Pancreas (tissue), 10 donors: ENCODE results near the gene SLC44A1. TPM values are rescaled to one million over a fixed set of nuclear protein-coding genes. Genes with fewer than 3 reads are reported as not detected.

Experiments used
- ATAC-seq, 4 donors: fragments of 200-7000 bp; cut with Tn5 transposase; one replicate each; pipeline versions ENCODE4 v1.8.0 to v1.9.1; 2020; ENCODE audit warnings: mild to moderate bottlenecking in 4 of 4, moderate library complexity in 4 of 4
- DNase-seq, 6 donors: peaks; one replicate each; pipeline ENCODE4 v3.0.0-alpha.2; 2020
- FAIRE-seq: peaks from 2 replicates; lab custom pipeline; 2012; peaks lifted over from hg19 to GRCh38; lab: Jason Lieb, UNC
- H3K27ac ChIP-seq, 4 donors: fragments of 200-600 bp; sonication (generic); 1 replicate in 3 of 4; 2 replicates in 1 of 4; pipeline versions ENCODE4 v1.5.0 to v1.8.0; 2020
- H3K27me3 ChIP-seq, 4 donors: fragments of 200-600 bp; one replicate each; pipeline ENCODE4 v1.8.0; 2021
- H3K36me3 ChIP-seq, 3 donors: fragments of 200-600 bp; sonication (generic) in 1 of 3; one replicate each; pipeline versions ENCODE4 v1.5.0 to v1.8.0; 2020 to 2021
- H3K4me1 ChIP-seq, 3 donors: fragments of 200-600 bp; one replicate each; pipeline ENCODE4 v1.8.0; 2021
- H3K4me3 ChIP-seq, 4 donors: fragments of 200-600 bp; sonication (generic) in 2 of 4; one replicate each; pipeline versions ENCODE4 v1.5.0 to v1.8.0; 2020 to 2021
- H3K9me3 ChIP-seq, 4 donors: fragments of 200-600 bp; one replicate each; pipeline ENCODE4 v1.8.0; 2021
- WGBS, 2 donors: extraction: QIAGEN DNeasy Blood & Tissue Kit; methylation state at CpG; one replicate each; pipeline ENCODE4 v1.1.7; 2013; 5-methylcytosine and 5-hydroxymethylcytosine counted together
- intact Hi-C, 3 donors: fragments of 100-400 bp; cut with DNase I; formaldehyde crosslinking; loops; one replicate each; pipeline versions ENCODE4 v1.11.1 to v1.14.2; 2022
- polyA plus RNA-seq, 2 donors: library from polyadenylated mRNA; stranded (reverse); fragments of 200-250 nt; gene quantifications; one replicate each; pipeline ENCODE4 v1.2.3, GENCODE V29; 2013
- total RNA-seq, 6 donors: library from RNA; stranded (reverse); fragmentation: NEBNext Ultra II Directional in 4 of 6; extraction: Animal tissue kit (Norgen Biotek cat#: 25700) in 4 of 6; gene quantifications; one replicate each; pipeline versions ENCODE4 v1.2.1 to v1.2.4, GENCODE V29; 2021 to 2023
- TF ChIP-seq, protein P1 (sequence below), 4 donors: fragments of 200-600 bp; sonication (generic) in 3 of 4; IDR thresholded peaks; one replicate each; pipeline versions ENCODE4 v1.5.0 to v1.8.0; 2021; ENCODE audit warnings: antibody characterized with exemption in 4 of 4
- donor health status: healthy with polysubstance abuse.
- donor health status: DM: no; HTN: no; CAD: no; lungs with moderate emphysema.
- donor health status: DM: no; HTN: no; CAD: no.
- donor health status: control.
- donor health status: control.
- donor health status: Bipolar disorder and iron deficiency.
- donor health status: DM: yes; HTN: yes; CAD: no.
- donor health status: DM: no; HTN: no; CAD: no.
- donor health status: DM: no; HTN: no; CAD: no.
- donor health status: DM: yes; HTN: yes; CAD: no.

The SLC44A1 gene
- total and polyA plus RNA-seq, 8 donors, result 4.6 to 32.3 (median 19.3) TPM

DNA sequence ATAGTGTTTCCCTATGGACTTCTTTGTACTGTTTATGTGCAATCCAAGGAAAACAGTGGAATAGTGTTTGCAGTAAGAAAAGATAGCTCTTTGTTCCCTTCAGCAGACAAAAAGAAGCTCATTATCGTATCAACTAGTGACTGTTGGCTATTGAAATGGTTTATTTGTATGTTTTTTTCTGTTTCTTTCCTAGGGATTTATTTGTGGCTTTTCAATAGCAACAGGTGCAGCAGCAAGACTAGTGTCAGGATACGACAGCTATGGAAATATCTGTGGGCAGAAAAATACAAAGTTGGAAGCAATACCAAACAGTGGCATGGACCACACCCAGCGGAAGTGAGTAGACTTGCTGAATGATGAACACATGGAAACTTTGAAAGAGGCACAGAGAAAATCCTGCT, 65.1 kb downstream of the SLC44A1 start:
- H3K4me1 ChIP-seq, result peaks cover 0 to 23% (median 16%) of the 10 kb centered on the region in 3 donors
- H3K9me3 ChIP-seq, result no peaks in the 10 kb centered on the region
- H3K27me3 ChIP-seq, result no peaks in the 10 kb centered on the region
- no peak overlapping the region for H3K4me3 ChIP-seq
- FAIRE-seq (no peak), ATAC-seq (no peak), DNase-seq (no peak)
- 91 to 92% methylated on average over 3 of the region's 3 CpGs for WGBS, 2 donors
- no peaks in the 10 kb centered on the region for H3K36me3 ChIP-seq
- TF ChIP-seq, protein P1, sequence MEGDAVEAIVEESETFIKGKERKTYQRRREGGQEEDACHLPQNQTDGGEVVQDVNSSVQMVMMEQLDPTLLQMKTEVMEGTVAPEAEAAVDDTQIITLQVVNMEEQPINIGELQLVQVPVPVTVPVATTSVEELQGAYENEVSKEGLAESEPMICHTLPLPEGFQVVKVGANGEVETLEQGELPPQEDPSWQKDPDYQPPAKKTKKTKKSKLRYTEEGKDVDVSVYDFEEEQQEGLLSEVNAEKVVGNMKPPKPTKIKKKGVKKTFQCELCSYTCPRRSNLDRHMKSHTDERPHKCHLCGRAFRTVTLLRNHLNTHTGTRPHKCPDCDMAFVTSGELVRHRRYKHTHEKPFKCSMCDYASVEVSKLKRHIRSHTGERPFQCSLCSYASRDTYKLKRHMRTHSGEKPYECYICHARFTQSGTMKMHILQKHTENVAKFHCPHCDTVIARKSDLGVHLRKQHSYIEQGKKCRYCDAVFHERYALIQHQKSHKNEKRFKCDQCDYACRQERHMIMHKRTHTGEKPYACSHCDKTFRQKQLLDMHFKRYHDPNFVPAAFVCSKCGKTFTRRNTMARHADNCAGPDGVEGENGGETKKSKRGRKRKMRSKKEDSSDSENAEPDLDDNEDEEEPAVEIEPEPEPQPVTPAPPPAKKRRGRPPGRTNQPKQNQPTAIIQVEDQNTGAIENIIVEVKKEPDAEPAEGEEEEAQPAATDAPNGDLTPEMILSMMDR (IDR thresholded peaks at IDR 0.05), result no peak
- intact Hi-C loops, result no loop called here
- H3K27ac ChIP-seq, result no peak overlapping the region

GRCh38 chr9:105311306-105311705, 66.9 kb downstream of the SLC44A1 start:
- no peak for ATAC-seq
- H3K4me1 ChIP-seq, result peaks cover 0 to 23% (median 16%) of the 10 kb centered on the region in 3 donors
- WGBS, 2 donors, result 93 to 97% methylated on average over 2 of the region's 2 CpGs
- H3K27me3 ChIP-seq, result no peaks in the 10 kb centered on the region
- FAIRE-seq, result no peak
- no peak overlapping the region for H3K27ac ChIP-seq
- H3K9me3 ChIP-seq, result no peaks in the 10 kb centered on the region
- TF ChIP-seq, protein P1 (IDR thresholded peaks at IDR 0.05), result no peak
- no peaks in the 10 kb centered on the region for H3K36me3 ChIP-seq
- no peak for DNase-seq
- no peak overlapping the region for H3K4me3 ChIP-seq
- intact Hi-C loops, result no loop called here

GRCh38 chr9:105313238-105313637, 68.8 kb downstream of the SLC44A1 start:
- peaks cover 0 to 16% (median 8%) of the 10 kb centered on the region in 3 donors for H3K4me1 ChIP-seq
- no peaks in the 10 kb centered on the region for H3K9me3 ChIP-seq
- ATAC-seq (no peak), FAIRE-seq (no peak), DNase-seq (no peak)
- TF ChIP-seq, protein P1 (IDR thresholded peaks at IDR 0.05), result no peak
- no peak overlapping the region for H3K27ac ChIP-seq
- no peaks in the 10 kb centered on the region for H3K27me3 ChIP-seq
- no peak overlapping the region for H3K4me3 ChIP-seq
- no peaks in the 10 kb centered on the region for H3K36me3 ChIP-seq
- intact Hi-C loops, result no loop called here

DNA sequence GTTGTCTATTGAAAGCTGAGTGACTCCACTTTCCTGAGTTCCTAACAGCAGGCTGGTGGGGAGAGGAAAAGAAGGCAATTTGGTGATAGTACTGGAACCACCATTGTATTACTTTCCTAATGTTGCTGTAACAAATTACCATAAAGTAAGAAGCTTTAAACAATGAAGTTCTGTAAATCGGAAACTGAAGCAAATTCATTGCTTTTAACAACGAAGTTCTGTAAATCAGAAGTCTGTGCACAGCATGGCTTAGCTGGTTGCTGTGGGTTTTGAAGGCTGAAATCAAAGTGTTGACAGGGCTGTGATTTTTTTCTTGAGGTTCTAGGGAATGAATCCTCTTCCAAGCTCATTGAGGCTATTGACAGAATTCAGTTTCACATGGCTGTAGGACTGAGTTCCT, 72.3 kb downstream of the SLC44A1 start:
- Histone ChIP-seq H3K4me1 (peaks cover 9 to 17% (median 13%) of the 10 kb centered on the region in 3 donors), H3K4me3 (no peak overlapping the region), H3K9me3 (no peaks in the 10 kb centered on the region), H3K27ac (no peak overlapping the region), H3K36me3 (no peaks in the 10 kb centered on the region), H3K27me3 (no peaks in the 10 kb centered on the region)
- no peak for DNase-seq
- intact Hi-C loops, result no loop called here
- no peak for FAIRE-seq
- WGBS, 2 donors, result 95 to 96% methylated on average over 2 of the region's 2 CpGs
- TF ChIP-seq, protein P1 (IDR thresholded peaks at IDR 0.05), result no peak
- no peak for ATAC-seq

GRCh38 chr9:105318729-105319191, 74.3 kb downstream of the SLC44A1 start:
- FAIRE-seq (peak; percentile 86), DNase-seq (peak in 2 of 6 donors; percentile 15 to 22), ATAC-seq (peak; percentile 86 to 94 (median 91))
- Histone ChIP-seq H3K27me3 (no peaks in the 10 kb centered on the region), H3K36me3 (no peaks in the 10 kb centered on the region), H3K27ac (peak overlapping the region; percentile 3 to 68 (median 45)), H3K4me3 (no peak overlapping the region), H3K9me3 (no peaks in the 10 kb centered on the region), H3K4me1 (peaks cover 9 to 17% (median 13%) of the 10 kb centered on the region in 3 donors)
- intact Hi-C loops, result no loop called here
- whole genome bisulfite sequencing, 2 donors, result 19 to 24% methylated on average over 4 of the region's 4 CpGs
- TF ChIP-seq, protein P1 (IDR thresholded peaks at IDR 0.05), result no peak
